Body of pancreas (tissue), 4 donors: Measurements from ENCODE around the gene STK39. TPM values are rescaled to one million over a fixed set of nuclear protein-coding genes. Genes with fewer than 3 reads are reported as not detected.

Experiments
- ATAC-seq: fragments of 150-250 bp; one replicate; pipeline ENCODE4 v1.9.1; 2016
- DNase-seq, 4 donors: peaks; one replicate each; pipeline ENCODE4 v3.0.0-alpha.2; 2019
- H3K27ac ChIP-seq, 4 donors: fragments of 200-600 bp; sonication (generic); 1 replicate in 3 of 4; 2 replicates in 1 of 4; pipeline versions ENCODE4 v1.5.1 to v1.6.1; 2016 to 2019; ENCODE audit warnings: mild to moderate bottlenecking in 1 of 4, mixed read lengths in 1 of 4, moderate library complexity in 1 of 4
- H3K27me3 ChIP-seq, 2 donors: fragments of 200-600 bp; sonication (generic); one replicate each; pipeline ENCODE4 v1.6.0; 2016; ENCODE audit warnings: mild to moderate bottlenecking in 1 of 2
- H3K36me3 ChIP-seq, 2 donors: fragments of 200-600 bp; sonication (generic); replicated peaks in 1 of 2; 2 replicates each; pipeline ENCODE4 v1.5.1; 2016; ENCODE audit warnings: low read depth in 2 of 2; ENCODE audit not compliant: insufficient read depth in 1 of 2
- H3K4me1 ChIP-seq: fragments of 200-600 bp; sonication (generic); one replicate; pipeline ENCODE4 v1.6.0; 2016
- H3K4me3 ChIP-seq, 2 donors: fragments of 200-600 bp; sonication (generic); 1 replicate in 1 of 2; 2 replicates in 1 of 2; pipeline ENCODE4 v1.5.1; 2016 to 2019
- H3K9me3 ChIP-seq, 3 donors: fragments of 200-600 bp; sonication (generic); 1 replicate in 2 of 3; 2 replicates in 1 of 3; pipeline ENCODE4 v1.5.1; 2016
- CTCF ChIP-seq, 7 experiments: fragments of 450-650 bp in 4 of 7; fragments of 200-600 bp in 3 of 7; sonication (generic) in 3 of 7; IDR thresholded peaks; one replicate each; pipeline ENCODE4 v1.5.1; 2016 to 2019; ENCODE audit warnings: antibody characterized with exemption in 7 of 7
- POLR2A ChIP-seq, 3 donors: fragments of 450-650 bp; IDR thresholded peaks; one replicate each; pipeline ENCODE4 v1.6.1; 2016; ENCODE audit warnings: antibody characterized with exemption in 3 of 3, mild to moderate bottlenecking in 2 of 3
- WGBS, 2 donors: methylation state at CpG; one replicate each; pipeline ENCODE4 v1.1.5; 2017; 5-methylcytosine and 5-hydroxymethylcytosine counted together
- intact Hi-C: fragments of 100-400 bp; cut with DNase I; formaldehyde crosslinking; loops from one replicate; pipeline ENCODE4 v1.15.1; 2023
- total RNA-seq, 2 donors: library from RNA; depleted of rRNA; stranded (reverse); fragments of >200 nt; gene quantifications; one replicate each; pipeline ENCODE4 v1.1.0, GENCODE V29; 2016

STK39 gene
- total RNA-seq, 2 donors from 2014 or later = 12.9 to 15.8 TPM

DNA sequence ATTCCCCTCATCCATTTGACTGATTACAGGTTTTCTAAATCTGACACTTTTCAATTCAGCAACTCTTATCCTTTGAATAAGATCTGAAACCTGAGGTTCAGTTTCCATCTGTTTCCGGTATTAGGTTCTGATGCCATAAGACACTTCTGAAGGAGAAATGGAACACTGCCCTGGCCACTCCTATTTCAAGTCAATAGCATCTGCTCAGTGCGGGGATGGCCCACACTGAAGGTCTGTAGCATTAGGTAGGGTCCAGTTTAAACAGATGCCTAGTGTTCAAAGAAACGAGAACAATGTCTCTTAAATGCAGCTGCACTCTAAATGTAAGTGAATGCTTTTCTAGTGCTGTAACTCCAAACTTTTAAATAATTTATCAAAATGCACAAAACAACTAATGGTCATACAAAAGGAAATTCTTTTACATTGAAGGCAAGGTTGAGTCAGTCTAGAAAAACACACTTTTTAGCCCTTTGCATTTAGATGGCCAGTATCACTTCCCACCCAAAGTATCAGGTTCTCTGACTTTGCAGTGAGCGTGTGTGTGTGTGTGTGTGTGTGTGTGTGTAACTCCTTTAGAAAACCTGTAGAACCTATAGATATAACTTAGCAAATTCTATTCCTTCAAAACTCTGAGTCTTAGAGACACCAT, 78.2 kb downstream of the STK39 start:
- Histone ChIP-seq H3K4me3 (no peak overlapping the region), H3K4me1 (no peaks in the 10 kb centered on the region), H3K36me3 (no peaks in the 10 kb centered on the region), H3K27me3 (no peaks in the 10 kb centered on the region), H3K9me3 (no peaks in the 10 kb centered on the region), H3K27ac (no peak overlapping the region)
- intact Hi-C loops = no loop called here
- ATAC-seq = no peak
- WGBS, 2 donors = 86 to 92% methylated on average over 4 of the region's 4 CpGs
- TF ChIP-seq POLR2A (IDR thresholded peaks at IDR 0.05) = no peak
- no peak for TF ChIP-seq CTCF (IDR thresholded peaks at IDR 0.05)
- no peak for DNase-seq

GRCh38 chr2:168167511-168168263, 79.7 kb downstream of the STK39 start:
- H3K9me3 ChIP-seq = no peaks in the 10 kb centered on the region
- intact Hi-C loops = no loop called here
- H3K27me3 ChIP-seq = no peaks in the 10 kb centered on the region
- no peaks in the 10 kb centered on the region for H3K4me1 ChIP-seq
- no peak overlapping the region for H3K27ac ChIP-seq
- no peaks in the 10 kb centered on the region for H3K36me3 ChIP-seq
- DNase-seq (no peak), ATAC-seq (no peak)
- no peak overlapping the region for H3K4me3 ChIP-seq
- 82 to 83% methylated on average over 4 of the region's 4 CpGs for WGBS, 2 donors
- TF ChIP-seq CTCF (IDR thresholded peaks at IDR 0.05) = no peak
- TF ChIP-seq POLR2A (IDR thresholded peaks at IDR 0.05) = no peak

DNA sequence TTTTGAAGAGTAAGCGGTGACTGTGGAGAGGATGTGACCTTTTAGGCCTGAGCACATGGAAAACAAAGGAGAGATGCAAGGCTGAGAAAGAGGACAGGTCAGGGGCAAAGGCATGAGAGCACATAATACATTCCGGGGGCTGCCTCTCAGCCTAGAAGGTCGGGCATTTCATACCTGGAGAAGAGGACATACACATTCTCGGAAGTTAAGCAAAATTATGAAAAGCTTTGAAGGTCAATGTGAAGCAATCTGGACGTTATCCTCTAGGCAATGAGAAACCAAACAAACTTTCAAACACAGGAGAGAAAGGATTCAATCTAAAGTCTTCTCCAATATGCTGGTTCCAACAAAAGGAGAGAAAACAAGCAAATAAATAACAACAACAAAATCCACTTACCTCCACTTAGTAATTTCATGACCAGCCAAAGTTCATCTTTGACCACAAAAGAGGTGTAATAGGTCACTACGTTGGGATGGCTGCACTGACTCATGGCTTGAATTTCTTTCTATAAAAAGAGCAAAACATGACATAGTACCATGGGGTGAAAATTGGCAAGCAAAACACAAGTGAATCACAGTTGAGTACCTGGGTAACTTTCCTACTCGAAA, 80.4 kb downstream of the STK39 start:
- DNase-seq = no peak
- ATAC-seq = no peak
- Histone ChIP-seq H3K27me3 (no peaks in the 10 kb centered on the region), H3K36me3 (no peaks in the 10 kb centered on the region), H3K9me3 (no peaks in the 10 kb centered on the region), H3K4me3 (no peak overlapping the region), H3K4me1 (no peaks in the 10 kb centered on the region), H3K27ac (no peak overlapping the region)
- WGBS, 2 donors = 79 to 81% methylated on average over 7 of the region's 7 CpGs
- intact Hi-C loops = no loop called here
- no peak for TF ChIP-seq POLR2A (IDR thresholded peaks at IDR 0.05)
- TF ChIP-seq CTCF (IDR thresholded peaks at IDR 0.05) = no peak

DNA sequence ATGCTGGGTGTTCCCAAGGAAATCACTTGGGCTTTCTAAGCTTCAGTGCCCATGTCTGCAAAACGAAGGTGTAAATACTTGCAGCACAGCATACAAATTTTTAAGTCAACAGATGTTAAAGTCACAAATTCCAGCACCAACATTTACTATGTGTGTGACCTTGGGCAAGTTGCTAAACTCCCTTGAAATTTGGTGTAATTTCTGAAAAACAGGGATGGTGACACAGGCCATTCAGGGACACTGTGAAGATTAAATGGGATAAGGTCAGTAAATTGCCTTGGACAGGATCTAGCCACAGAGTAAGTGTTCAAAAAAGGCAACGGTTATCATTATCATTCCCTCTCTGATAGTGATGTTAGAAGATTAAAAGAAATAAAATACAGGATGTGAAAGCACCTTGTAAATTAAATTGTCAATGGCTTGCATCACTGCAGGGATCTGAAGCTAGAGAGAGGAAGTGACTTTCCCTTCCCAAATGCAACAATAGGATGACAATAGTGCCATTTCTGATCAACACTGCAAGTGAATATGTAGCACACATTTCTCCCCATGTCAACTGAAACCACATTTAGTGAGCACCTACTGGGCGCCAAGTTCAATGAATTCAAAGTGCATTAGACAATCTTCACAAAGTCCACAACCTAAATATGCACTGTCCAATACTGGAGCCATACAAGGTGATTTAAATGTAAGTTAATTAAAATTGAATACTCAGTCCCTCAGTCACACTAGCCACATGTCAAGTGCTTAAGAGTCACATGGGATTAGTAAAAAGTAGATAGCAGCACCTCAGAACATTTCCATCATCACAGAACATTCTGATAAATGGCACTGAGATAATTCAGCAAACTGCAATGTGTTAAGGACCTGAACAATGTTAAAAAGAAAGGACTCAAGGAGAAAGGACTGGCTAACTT, 81.2 kb downstream of the STK39 start:
- no peak overlapping the region for H3K4me3 ChIP-seq
- H3K27me3 ChIP-seq = no peaks in the 10 kb centered on the region
- WGBS, 2 donors = 56 to 61% methylated on average over 3 of the region's 3 CpGs
- TF ChIP-seq CTCF (IDR thresholded peaks at IDR 0.05) (no peak), POLR2A (IDR thresholded peaks at IDR 0.05) (no peak)
- no peaks in the 10 kb centered on the region for H3K9me3 ChIP-seq
- H3K4me1 ChIP-seq = no peaks in the 10 kb centered on the region
- H3K27ac ChIP-seq = no peak overlapping the region
- DNase-seq = no peak
- no peaks in the 10 kb centered on the region for H3K36me3 ChIP-seq
- intact Hi-C loops = no loop called here
- no peak for ATAC-seq
